Activated T-helper 2 cell treated with anti-CD3 and anti-CD28 coated beads, Interferon-gamma antibody, Interleukin-2, Interleukin-4, amounts not matched to agents 10 μg/mL and 5 μg/mL and 100 μg/mL, durations not matched to agents 14 hours and 24 hours and 36 hours (primary cell): ENCODE data around the gene S100A3. TPM values are rescaled to one million over a fixed set of nuclear protein-coding genes. Genes with fewer than 3 reads are reported as not detected.
"Not testable (repeated sequence)": the region's sequence is repeated elsewhere in the genome, so short reads cannot be mapped to it uniquely, and the experiment has no call there.

Experiments used
- DNase-seq: peaks from one replicate; pipeline ENCODE4 v3.0.0; 2021; ENCODE audit warnings: low spot score
- H3K27ac Mint-ChIP-seq: one replicate; pipeline ENCODE4 v1.8.0; 2021; ENCODE audit warnings: mixed read lengths
- H3K27me3 Mint-ChIP-seq: one replicate; pipeline ENCODE4 v1.8.0; 2021; ENCODE audit warnings: low read depth, mixed read lengths
- H3K36me3 Mint-ChIP-seq: one replicate; pipeline ENCODE4 v1.8.0; 2021; ENCODE audit warnings: low read depth, mixed read lengths
- H3K4me1 Mint-ChIP-seq: one replicate; pipeline ENCODE4 v1.8.0; 2021; ENCODE audit warnings: low read depth, mixed read lengths
- H3K4me3 Mint-ChIP-seq: one replicate; pipeline ENCODE4 v1.8.0; 2021; ENCODE audit warnings: low read depth, mild to moderate bottlenecking, moderate library complexity, mixed read lengths
- H3K9me3 Mint-ChIP-seq: one replicate; pipeline ENCODE4 v1.8.0; 2021; ENCODE audit warnings: mixed read lengths
- intact Hi-C: fragments of 100-400 bp; cut with micrococcal nuclease; formaldehyde crosslinking; loops from one replicate; pipeline ENCODE4 v1.15.1; 2023
- total RNA-seq: library from RNA; stranded (reverse); gene quantifications from 2 replicates; pipeline ENCODE4 v1.2.3, GENCODE V29; 2022

The S100A3 gene
- total RNA-seq, 1 donor from 2014 or later, result not detected

DNA sequence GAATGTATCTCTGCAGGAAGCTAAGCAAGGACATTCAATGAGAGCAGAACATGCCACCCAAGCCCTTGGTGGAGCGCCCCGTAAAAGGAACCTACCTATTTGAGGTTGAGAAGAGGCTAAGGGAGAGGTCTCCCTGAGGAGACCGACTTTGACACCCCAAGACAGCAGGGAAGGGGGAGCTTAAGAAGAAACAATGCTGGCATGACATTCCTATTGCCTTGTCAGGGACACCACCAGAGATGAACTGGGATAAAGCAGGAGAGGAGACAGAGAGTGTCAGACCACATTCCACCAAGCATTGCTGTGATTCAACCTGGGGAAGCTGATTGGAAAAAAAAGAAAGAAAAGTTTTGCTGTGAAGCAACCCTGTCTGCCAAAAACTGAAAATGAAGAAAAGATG lies 29.9 kb upstream of the S100A3 start:
- Mint-ChIP-seq H3K9me3 (no peaks in the 10 kb centered on the region), H3K4me3 (no peak overlapping the region), H3K27me3 (peaks cover 25% of the 10 kb centered on the region), H3K4me1 (no peaks in the 10 kb centered on the region), H3K27ac (no peak overlapping the region), H3K36me3 (no peaks in the 10 kb centered on the region)
- intact Hi-C loops, result no loop called here
- no peak for DNase-seq

DNA sequence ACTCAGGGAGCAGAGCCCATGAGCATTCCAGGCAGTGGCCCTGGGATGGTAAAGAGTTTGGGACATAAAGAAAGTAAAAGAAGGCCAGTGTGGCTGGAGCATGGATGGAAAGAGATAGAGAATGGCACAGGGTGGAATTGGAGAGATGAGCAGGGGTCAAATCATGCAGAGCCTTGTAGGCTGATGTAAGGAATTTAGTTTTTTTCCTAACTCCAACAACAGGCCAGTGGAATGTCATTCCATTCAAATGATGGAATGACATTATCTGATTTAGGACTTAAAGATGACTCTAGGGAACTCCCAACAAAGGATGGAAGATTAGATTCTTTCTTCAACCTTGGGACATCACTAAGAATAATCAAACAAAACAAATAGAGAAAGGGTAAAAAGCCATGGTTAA lies 29.4 kb upstream of the S100A3 start:
- DNase-seq, result no peak
- no peaks in the 10 kb centered on the region for H3K36me3 Mint-ChIP-seq
- no peak overlapping the region for H3K4me3 Mint-ChIP-seq
- no peaks in the 10 kb centered on the region for H3K4me1 Mint-ChIP-seq
- H3K9me3 Mint-ChIP-seq, result no peaks in the 10 kb centered on the region
- peaks cover 25% of the 10 kb centered on the region for H3K27me3 Mint-ChIP-seq
- no peak overlapping the region for H3K27ac Mint-ChIP-seq
- intact Hi-C loops, result no loop called here

DNA sequence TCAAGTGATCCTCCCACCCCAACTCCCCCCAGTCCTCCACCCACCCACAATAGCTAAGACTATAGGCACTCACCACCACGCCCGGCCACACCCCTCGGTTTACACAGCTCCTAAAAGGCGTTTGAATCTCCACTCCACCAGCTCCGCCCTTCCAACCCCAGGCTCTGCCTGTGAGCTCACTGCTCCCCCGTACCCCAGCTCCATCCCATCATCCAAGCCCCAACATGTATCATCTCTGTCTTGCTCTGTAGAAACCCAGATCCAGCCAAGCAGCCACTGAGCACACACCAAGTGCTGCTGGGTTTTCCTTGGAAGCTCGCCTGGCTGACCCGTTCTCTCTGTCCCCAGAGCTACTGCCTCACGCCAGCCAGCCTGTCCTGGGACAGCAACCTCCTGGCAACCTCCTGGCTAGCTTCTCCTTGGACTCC lies 28.6 kb upstream of the S100A3 start:
- H3K4me3 Mint-ChIP-seq, result no peak overlapping the region
- no peaks in the 10 kb centered on the region for H3K9me3 Mint-ChIP-seq
- H3K27ac Mint-ChIP-seq, result no peak overlapping the region
- H3K36me3 Mint-ChIP-seq, result no peaks in the 10 kb centered on the region
- DNase-seq, result no peak
- H3K4me1 Mint-ChIP-seq, result peaks cover 7% of the 10 kb centered on the region
- H3K27me3 Mint-ChIP-seq, result peaks cover 25% of the 10 kb centered on the region
- intact Hi-C loops, result no loop called here

DNA sequence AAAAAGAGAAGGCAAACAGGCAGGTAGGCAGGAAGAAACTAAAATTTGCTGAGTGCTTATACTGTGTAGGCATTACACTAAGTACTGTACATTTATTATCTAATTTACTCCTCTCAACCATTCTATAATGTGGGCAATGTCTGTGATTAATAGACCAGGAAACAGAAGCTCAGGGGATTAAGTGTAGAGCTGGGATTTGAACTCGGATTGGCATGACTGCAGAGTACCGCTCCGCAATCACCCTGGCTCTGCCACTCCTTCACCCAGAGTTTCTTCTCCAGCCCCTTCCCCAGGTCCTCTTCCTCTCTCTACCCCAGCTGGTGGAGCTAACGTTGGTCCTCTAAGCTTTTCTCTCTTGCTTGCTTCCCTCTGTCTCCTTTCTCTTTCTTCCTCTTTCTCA lies 28.1 kb upstream of the S100A3 start:
- peaks cover 25% of the 10 kb centered on the region for H3K27me3 Mint-ChIP-seq
- H3K9me3 Mint-ChIP-seq, result no peaks in the 10 kb centered on the region
- H3K4me1 Mint-ChIP-seq, result peaks cover 9% of the 10 kb centered on the region
- intact Hi-C loops, result no loop called here
- no peak overlapping the region for H3K27ac Mint-ChIP-seq
- no peaks in the 10 kb centered on the region for H3K36me3 Mint-ChIP-seq
- no peak overlapping the region for H3K4me3 Mint-ChIP-seq
- DNase-seq, result no peak

DNA sequence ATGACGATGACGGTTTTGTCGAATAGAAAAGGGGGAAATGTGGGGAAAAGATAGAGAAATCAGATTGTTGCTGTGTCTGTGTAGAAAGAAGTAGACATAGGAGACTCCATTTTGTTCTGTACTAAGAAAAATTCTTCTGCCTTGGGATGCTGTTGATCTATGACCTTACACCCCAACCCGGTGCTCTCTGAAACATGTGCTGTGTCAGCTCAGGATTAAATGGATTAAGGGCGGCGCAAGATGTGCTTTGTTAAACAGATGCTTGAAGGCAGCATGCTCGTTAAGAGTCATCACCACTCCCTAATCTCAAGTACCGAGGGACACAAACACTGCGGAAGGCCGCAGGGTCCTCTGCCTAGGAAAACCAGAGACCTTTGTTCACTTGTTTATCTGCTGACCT lies 26.4 kb upstream of the S100A3 start:
- H3K36me3 Mint-ChIP-seq, intact Hi-C loops: not testable (repeated sequence)

DNA sequence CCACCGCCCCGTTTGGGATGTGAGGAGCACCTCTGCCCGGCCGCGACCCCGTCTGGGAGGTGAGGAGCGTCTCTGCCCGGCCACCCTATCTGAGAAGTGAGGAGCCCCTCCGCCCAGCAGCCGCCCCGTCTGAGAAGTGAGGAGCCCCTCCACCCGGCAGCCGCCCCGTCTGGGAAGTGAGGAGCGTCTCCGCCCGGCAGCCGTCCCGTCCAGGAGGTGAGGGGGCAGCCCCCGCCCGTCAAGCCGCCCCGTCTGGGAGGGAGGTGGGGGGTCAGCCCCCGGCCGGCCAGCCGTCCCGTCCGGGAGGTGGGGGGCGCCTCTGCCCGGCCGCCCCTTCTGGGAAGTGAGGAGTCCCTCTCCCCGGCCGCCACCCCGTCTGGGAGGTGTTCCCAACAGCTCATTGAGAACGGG lies 26.0 kb upstream of the S100A3 start:
- Mint-ChIP-seq H3K27me3 (peaks cover 25% of the 10 kb centered on the region), H3K4me1 (peaks cover 13% of the 10 kb centered on the region)
- H3K9me3 Mint-ChIP-seq, H3K4me3 Mint-ChIP-seq, H3K36me3 Mint-ChIP-seq, intact Hi-C loops, DNase-seq, H3K27ac Mint-ChIP-seq: not testable (repeated sequence)

More for the DNA sequence above, 26.4 kb upstream of the S100A3 start:
- not testable (repeated sequence) for DNase-seq, H3K4me3 Mint-ChIP-seq, H3K9me3 Mint-ChIP-seq, H3K27ac Mint-ChIP-seq
- H3K4me1 Mint-ChIP-seq, result peaks cover 13% of the 10 kb centered on the region
- peaks cover 25% of the 10 kb centered on the region for H3K27me3 Mint-ChIP-seq

DNA sequence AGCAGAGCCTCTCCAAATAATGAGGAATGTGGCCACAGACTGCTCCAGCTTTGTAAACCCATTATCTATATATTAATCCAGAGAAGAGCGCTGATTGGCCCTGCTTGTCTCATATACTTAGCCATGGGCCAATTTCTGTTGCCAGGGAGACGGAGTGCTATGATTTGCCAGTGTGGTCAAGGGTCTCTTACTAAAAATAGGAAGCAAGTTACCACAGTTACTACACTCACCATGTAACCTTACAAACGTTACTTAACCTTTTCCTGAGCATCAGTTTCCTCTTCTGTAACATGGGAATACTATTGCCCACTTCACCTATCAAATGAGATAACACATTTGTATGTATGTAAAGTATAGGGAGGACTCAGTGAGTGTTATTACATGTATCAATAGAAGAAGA lies 24.3 kb upstream of the S100A3 start:
- no peaks in the 10 kb centered on the region for H3K36me3 Mint-ChIP-seq
- H3K27me3 Mint-ChIP-seq, result peaks cover 16% of the 10 kb centered on the region
- peaks cover 24% of the 10 kb centered on the region for H3K4me1 Mint-ChIP-seq
- intact Hi-C loops, result loop anchor here (5.0 kb wide), 1 partner anchor 59 kb away; the partner anchor contains the start of gene CHTOP
- H3K4me3 Mint-ChIP-seq, result no peak overlapping the region
- DNase-seq, result no peak
- no peaks in the 10 kb centered on the region for H3K9me3 Mint-ChIP-seq
- peak overlapping the region; percentile 9 for H3K27ac Mint-ChIP-seq

DNA sequence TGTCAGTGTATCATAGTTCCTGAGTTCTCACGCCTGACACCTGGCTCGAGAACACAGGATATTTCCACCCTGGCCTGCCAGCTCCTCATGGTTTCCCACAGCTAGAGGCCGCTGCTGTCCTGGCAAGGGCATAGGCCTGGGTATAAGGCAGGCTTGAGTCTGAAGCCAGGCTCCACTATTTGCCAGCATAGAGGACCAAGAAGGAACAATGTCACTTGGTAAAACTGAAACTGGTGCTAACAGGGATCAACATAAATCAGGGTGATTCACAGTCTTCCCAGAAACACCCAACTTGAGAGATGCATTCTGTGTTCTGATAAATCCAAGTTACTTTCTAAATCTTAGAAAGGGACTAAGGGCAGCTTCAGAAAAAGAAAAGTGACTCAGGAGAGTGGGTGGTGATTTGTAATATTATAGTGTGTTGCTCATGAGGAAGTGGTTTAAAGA lies 23.5 kb upstream of the S100A3 start:
- intact Hi-C loops, result loop anchor here (1.0 to 5.0 kb wide), 3 partner anchors 25 to 60 kb away; partner anchors contain the start of gene CHTOP

DNA sequence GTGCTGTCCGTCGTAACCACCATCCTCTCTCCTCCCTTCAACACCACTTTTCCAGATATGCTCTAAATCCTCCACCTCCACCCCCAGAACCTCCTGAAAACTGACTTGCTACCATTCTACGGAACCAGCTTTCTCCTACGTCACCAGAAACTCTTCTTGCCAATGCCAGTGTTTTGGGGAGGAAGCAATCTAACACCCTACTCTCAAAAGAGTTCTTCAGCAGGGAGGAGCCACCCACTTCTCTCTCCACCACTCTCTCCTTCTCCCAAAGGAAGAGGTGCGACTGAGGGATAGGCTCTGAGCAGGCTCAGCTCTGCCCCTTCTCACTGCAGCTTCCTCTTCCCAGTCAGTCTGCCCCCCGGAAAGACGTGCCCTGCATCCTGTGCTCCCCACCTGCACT lies 22.6 kb upstream of the S100A3 start:
- Mint-ChIP-seq H3K4me3 (no peak overlapping the region), H3K27ac (no peak overlapping the region), H3K4me1 (peaks cover 37% of the 10 kb centered on the region), H3K36me3 (no peaks in the 10 kb centered on the region), H3K27me3 (peaks cover 3% of the 10 kb centered on the region), H3K9me3 (no peaks in the 10 kb centered on the region)
- no peak for DNase-seq
- intact Hi-C loops, result loop anchor here (1.0 to 5.0 kb wide), 3 partner anchors 26 to 61 kb away; partner anchors contain the start of gene CHTOP

More for the DNA sequence above, 23.5 kb upstream of the S100A3 start:
- no peak overlapping the region for H3K27ac Mint-ChIP-seq
- peaks cover 9% of the 10 kb centered on the region for H3K27me3 Mint-ChIP-seq
- no peak overlapping the region for H3K4me3 Mint-ChIP-seq
- peak; percentile 38 for DNase-seq
- peaks cover 31% of the 10 kb centered on the region for H3K4me1 Mint-ChIP-seq
- no peaks in the 10 kb centered on the region for H3K36me3 Mint-ChIP-seq
- no peaks in the 10 kb centered on the region for H3K9me3 Mint-ChIP-seq

DNA sequence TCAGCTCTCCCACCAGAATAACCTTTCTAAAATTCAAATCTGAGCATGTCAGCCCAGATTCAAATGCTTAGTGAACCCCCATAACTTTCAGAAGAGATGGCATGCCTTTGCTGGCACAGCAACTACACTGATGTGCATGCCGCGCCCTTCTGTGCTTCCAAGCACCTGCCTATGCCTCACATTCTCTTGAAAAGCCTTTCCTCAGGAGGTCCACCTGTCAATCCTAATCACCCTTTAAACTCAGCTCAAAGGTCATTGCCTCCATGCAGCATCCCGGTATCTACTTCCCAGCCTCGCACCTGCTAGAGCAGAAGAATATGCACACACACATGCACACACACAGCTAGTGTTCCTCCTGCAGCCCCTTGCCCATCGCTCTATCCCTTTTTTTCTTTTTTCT lies 21.8 kb upstream of the S100A3 start:
- Mint-ChIP-seq H3K9me3 (no peaks in the 10 kb centered on the region), H3K4me1 (peaks cover 43% of the 10 kb centered on the region), H3K27ac (no peak overlapping the region), H3K4me3 (no peak overlapping the region), H3K27me3 (no peaks in the 10 kb centered on the region), H3K36me3 (no peaks in the 10 kb centered on the region)
- intact Hi-C loops, result loop anchor here (5.0 kb wide), 1 partner anchor 61 kb away; the partner anchor contains the start of gene CHTOP
- no peak for DNase-seq

DNA sequence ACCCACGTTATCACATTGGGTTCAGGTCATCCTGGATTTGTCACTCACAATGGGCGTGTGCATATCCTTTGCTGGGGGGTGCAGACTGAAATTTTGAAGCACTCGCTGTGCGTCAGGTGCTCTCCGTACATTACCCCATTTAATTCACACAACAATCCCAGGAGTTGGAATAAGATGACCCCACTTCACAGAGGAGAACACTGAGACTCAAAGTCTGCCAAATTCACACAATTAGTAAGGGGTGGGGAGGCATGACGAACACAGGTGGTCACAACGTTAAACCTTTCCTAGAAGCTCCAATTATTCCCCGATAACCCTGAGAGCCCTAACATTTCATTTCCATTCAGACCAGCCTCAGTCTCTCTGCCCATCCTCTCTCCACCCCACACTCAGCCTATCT lies 20.4 kb upstream of the S100A3 start:
- H3K4me3 Mint-ChIP-seq, result no peak overlapping the region
- H3K4me1 Mint-ChIP-seq, result peaks cover 48% of the 10 kb centered on the region
- H3K27ac Mint-ChIP-seq, result no peak overlapping the region
- H3K9me3 Mint-ChIP-seq, result no peaks in the 10 kb centered on the region
- DNase-seq, result no peak
- H3K36me3 Mint-ChIP-seq, result no peaks in the 10 kb centered on the region
- intact Hi-C loops, result no loop called here
- no peaks in the 10 kb centered on the region for H3K27me3 Mint-ChIP-seq

DNA sequence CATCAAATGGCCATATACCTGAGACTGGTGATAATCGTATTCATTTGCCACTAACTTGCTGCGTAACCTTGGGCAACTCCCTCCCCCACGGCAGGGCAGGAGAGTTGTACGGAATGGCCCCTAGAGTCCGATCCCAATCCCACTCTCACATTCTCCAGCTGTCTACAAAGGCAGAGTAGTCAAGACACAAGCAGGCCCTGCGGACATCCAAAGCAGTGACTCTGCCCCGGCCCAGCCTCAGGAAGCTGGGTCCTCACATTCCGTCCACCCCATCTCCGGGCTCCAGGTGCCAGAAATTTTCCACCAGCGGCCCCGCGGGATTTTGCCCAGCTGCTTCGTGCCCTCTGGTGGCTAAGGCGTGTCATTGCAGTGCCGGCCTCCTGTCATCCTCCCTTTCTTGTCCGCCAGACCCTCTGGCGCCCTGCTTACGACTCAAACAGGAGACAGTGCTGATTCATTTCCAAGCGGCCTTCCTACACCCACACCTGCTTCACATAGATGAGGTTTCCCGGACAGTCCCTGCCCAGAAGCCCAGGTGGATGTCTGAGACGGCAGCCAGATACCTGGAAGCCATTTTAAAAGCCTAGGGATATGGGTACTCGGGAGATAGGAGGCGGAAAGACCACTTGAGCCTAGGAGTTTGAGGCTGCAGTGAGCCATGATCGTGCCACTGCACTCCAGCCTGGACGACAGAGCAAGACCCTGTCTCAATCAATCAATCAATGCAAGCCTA lies 19.5 kb upstream of the S100A3 start:
- Mint-ChIP-seq H3K36me3 (no peaks in the 10 kb centered on the region), H3K4me1 (peaks cover 48% of the 10 kb centered on the region), H3K27me3 (no peaks in the 10 kb centered on the region), H3K9me3 (no peaks in the 10 kb centered on the region), H3K27ac (peak overlapping the region; percentile 5), H3K4me3 (peak overlapping the region; percentile 49)
- DNase-seq, result peak; percentile 73
- intact Hi-C loops, result loop anchor here (1.0 kb wide), 2 partner anchors 35 to 57 kb away; no protein-coding TSS in a partner anchor

DNA sequence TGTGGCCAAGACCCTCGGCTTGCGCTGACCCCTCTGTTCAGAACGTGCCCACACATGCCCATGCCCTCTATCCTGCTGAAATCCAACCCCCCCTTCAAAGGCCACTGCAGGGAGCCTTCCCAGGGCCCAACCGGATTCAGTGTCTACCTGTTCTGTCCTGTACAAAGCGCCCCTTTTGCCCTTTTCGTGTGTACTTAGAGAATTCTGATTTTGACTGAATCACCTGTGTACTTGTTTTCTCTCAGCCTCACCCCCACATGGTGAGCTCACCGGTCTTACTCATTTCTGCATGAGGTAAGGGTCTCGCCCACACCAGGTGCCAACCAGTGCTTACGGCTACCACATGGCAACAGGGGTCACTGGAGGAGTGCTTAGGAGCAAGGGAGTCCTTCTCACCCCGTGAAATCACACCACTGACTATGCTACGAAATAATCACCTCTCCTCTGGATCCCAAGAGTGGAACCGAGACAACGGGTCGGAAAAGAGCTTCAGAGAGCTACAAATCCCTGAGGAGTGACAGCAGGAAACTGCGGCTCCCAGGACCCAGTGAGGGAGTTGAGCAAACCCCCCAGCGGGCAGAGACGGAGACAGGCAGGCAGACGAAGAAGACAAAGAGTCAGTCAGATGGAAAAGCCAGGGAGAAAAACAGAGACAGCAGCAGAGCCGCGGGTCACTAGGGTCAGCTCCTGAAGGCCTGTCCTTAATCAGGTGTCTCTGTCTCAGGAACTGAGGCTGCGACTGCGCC lies 18.7 kb upstream of the S100A3 start:
- peaks cover 42% of the 10 kb centered on the region for H3K4me1 Mint-ChIP-seq
- no peaks in the 10 kb centered on the region for H3K27me3 Mint-ChIP-seq
- no peak for DNase-seq
- H3K36me3 Mint-ChIP-seq, result no peaks in the 10 kb centered on the region
- peak overlapping the region; percentile 67 for H3K27ac Mint-ChIP-seq
- no peak overlapping the region for H3K4me3 Mint-ChIP-seq
- intact Hi-C loops, result loop anchor here (1.0 to 2.0 kb wide), 3 partner anchors 34 to 103 kb away; partner anchors contain the start of gene ILF2
- H3K9me3 Mint-ChIP-seq, result no peaks in the 10 kb centered on the region
